Measurements from ENCODE around the gene ZNF22. TPM values are rescaled to one million over a fixed set of nuclear protein-coding genes. Genes with fewer than 3 reads are reported as not detected.
A peak's percentile ranks its signal among the peaks of the same experiment; 100 is the strongest.

The ZNF22 gene
- total RNA-seq, 1 donor from 2014 or later = 81.0 TPM

GRCh38 chr10:44976352-44977198, 24.1 kb upstream of the ZNF22 start:
- Mint-ChIP-seq H3K9me3 (no peaks in the 10 kb centered on the region), H3K27me3 (ENCODE audit: insufficient read depth, low read depth) (peaks cover 14% of the 10 kb centered on the region), H3K27ac (no peak overlapping the region), H3K4me3 (no peak overlapping the region), H3K4me1 (peaks cover 52% of the 10 kb centered on the region), H3K36me3 (peaks cover 7% of the 10 kb centered on the region)
- no peak for DNase-seq (ENCODE audit: low spot score)
- H3K4me3 ChIP-seq = no peak overlapping the region
- peaks cover 23% of the 10 kb centered on the region for H3K27me3 ChIP-seq
- H3K27ac ChIP-seq = no peak overlapping the region
- H4K20me1 ChIP-seq (ENCODE audit: low read depth) = no peaks in the 10 kb centered on the region
- no peak overlapping the region for H3K9ac ChIP-seq
- peaks cover 40% of the 10 kb centered on the region for H3K4me1 ChIP-seq
- no peaks in the 10 kb centered on the region for H3K79me2 ChIP-seq (ENCODE audit: low read depth)
- no peak overlapping the region for H2AFZ ChIP-seq (replicated peaks)
- H3F3A ChIP-seq (ENCODE audit: low read depth) = no peaks in the 10 kb centered on the region
- no peaks in the 10 kb centered on the region for H3K9me3 ChIP-seq (ENCODE audit: low read depth)
- TF ChIP-seq CTCF (IDR thresholded peaks at IDR 0.05) = no peak
- no peak for TF ChIP-seq EZH2 (IDR thresholded peaks at IDR 0.05)
- no peak for TF ChIP-seq EZH2phosphoT487 (IDR thresholded peaks at IDR 0.05)
- no peaks in the 10 kb centered on the region for H3K36me3 ChIP-seq
- H3K4me2 ChIP-seq = no peak overlapping the region

- H3K9me3 Mint-ChIP-seq = no peaks in the 10 kb centered on the region
- Histone ChIP-seq H3K27me3 (peaks cover 23% of the 10 kb centered on the region), H3K9me3 (ENCODE audit: low read depth) (no peaks in the 10 kb centered on the region), H3K36me3 (no peaks in the 10 kb centered on the region), H3K9ac (no peak overlapping the region), H3K79me2 (ENCODE audit: low read depth) (no peaks in the 10 kb centered on the region), H2AFZ (replicated peaks) (no peak overlapping the region), H3K4me3 (no peak overlapping the region), H3K4me2 (no peak overlapping the region), H3F3A (ENCODE audit: low read depth) (no peaks in the 10 kb centered on the region), H3K27ac (no peak overlapping the region), H3K4me1 (peaks cover 40% of the 10 kb centered on the region), H4K20me1 (ENCODE audit: low read depth) (no peaks in the 10 kb centered on the region)
- H3K27me3 Mint-ChIP-seq (ENCODE audit: insufficient read depth, low read depth) = peaks cover 10% of the 10 kb centered on the region
- H3K4me3 Mint-ChIP-seq = no peak overlapping the region
- H3K27ac Mint-ChIP-seq = peak overlapping the region; percentile 57
- peaks cover 54% of the 10 kb centered on the region for H3K4me1 Mint-ChIP-seq
- no peak for DNase-seq (ENCODE audit: low spot score)
- H3K36me3 Mint-ChIP-seq = peaks cover 2% of the 10 kb centered on the region
- TF ChIP-seq EZH2phosphoT487 (IDR thresholded peaks at IDR 0.05) = no peak
- no peak for TF ChIP-seq EZH2 (IDR thresholded peaks at IDR 0.05)
- TF ChIP-seq CTCF (IDR thresholded peaks at IDR 0.05) = no peak
These were observed 23.2 kb upstream of the ZNF22 start for GRCh38 chr10:44977287-44978212.

- no peak for DNase-seq (ENCODE audit: low spot score)
- Histone ChIP-seq H3K79me2 (ENCODE audit: low read depth) (no peaks in the 10 kb centered on the region), H2AFZ (replicated peaks) (no peak overlapping the region), H3K4me3 (no peak overlapping the region), H3F3A (ENCODE audit: low read depth) (no peaks in the 10 kb centered on the region), H3K9me3 (ENCODE audit: low read depth) (no peaks in the 10 kb centered on the region), H3K4me1 (peaks cover 40% of the 10 kb centered on the region), H3K9ac (no peak overlapping the region), H3K27me3 (peaks cover 23% of the 10 kb centered on the region), H3K27ac (no peak overlapping the region), H3K4me2 (peak overlapping the region; percentile 53), H4K20me1 (ENCODE audit: low read depth) (no peaks in the 10 kb centered on the region), H3K36me3 (no peaks in the 10 kb centered on the region)
- Mint-ChIP-seq H3K36me3 (no peaks in the 10 kb centered on the region), H3K27me3 (ENCODE audit: insufficient read depth, low read depth) (peaks cover 12% of the 10 kb centered on the region), H3K4me3 (no peak overlapping the region), H3K27ac (no peak overlapping the region), H3K9me3 (no peaks in the 10 kb centered on the region), H3K4me1 (peaks cover 52% of the 10 kb centered on the region)
- TF ChIP-seq EZH2 (IDR thresholded peaks at IDR 0.05) (no peak), CTCF (IDR thresholded peaks at IDR 0.05) (no peak), EZH2phosphoT487 (IDR thresholded peaks at IDR 0.05) (no peak)
These were observed 22.5 kb upstream of the ZNF22 start for GRCh38 chr10:44978213-44978569.
